GM10266 (cell line): ENCODE measurements around the gene ATF5.

Source experiments
- DNase-seq: peaks from one replicate; pipeline ENCODE4 v3.0.0; 2012; ENCODE audit errors: extremely low spot score
- TF ChIP-seq, protein P1 (sequence below): IDR thresholded peaks from 2 replicates; pipeline ENCODE4 v1.5.1; 2012; ENCODE audit warnings: mild to moderate bottlenecking, low read depth; ENCODE audit not compliant: control insufficient read depth, insufficient read depth; ENCODE audit errors: missing control alignments

ATF5 gene

DNA sequence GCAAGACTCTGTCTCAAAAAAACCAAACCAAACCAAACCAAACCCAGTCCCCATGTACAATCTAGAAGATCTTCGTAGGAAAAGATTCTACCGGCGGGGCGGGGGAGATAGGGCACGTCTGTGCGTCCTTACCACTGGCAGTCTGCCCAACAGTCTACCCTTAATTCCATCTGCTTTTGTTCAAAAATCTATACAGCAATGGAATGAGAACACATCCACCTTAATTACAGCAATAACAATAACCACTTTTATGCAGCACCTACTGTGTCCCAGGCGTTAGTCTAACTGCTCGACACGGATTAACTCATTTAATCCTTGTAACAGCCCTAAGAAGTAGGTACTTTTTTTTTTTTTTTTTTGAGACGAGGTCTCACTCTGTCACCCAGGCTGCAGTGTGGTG is 2.5 kb upstream of the ATF5 start:
- no peak for DNase-seq
- TF ChIP-seq, protein P1, sequence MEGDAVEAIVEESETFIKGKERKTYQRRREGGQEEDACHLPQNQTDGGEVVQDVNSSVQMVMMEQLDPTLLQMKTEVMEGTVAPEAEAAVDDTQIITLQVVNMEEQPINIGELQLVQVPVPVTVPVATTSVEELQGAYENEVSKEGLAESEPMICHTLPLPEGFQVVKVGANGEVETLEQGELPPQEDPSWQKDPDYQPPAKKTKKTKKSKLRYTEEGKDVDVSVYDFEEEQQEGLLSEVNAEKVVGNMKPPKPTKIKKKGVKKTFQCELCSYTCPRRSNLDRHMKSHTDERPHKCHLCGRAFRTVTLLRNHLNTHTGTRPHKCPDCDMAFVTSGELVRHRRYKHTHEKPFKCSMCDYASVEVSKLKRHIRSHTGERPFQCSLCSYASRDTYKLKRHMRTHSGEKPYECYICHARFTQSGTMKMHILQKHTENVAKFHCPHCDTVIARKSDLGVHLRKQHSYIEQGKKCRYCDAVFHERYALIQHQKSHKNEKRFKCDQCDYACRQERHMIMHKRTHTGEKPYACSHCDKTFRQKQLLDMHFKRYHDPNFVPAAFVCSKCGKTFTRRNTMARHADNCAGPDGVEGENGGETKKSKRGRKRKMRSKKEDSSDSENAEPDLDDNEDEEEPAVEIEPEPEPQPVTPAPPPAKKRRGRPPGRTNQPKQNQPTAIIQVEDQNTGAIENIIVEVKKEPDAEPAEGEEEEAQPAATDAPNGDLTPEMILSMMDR: no peak

DNA sequence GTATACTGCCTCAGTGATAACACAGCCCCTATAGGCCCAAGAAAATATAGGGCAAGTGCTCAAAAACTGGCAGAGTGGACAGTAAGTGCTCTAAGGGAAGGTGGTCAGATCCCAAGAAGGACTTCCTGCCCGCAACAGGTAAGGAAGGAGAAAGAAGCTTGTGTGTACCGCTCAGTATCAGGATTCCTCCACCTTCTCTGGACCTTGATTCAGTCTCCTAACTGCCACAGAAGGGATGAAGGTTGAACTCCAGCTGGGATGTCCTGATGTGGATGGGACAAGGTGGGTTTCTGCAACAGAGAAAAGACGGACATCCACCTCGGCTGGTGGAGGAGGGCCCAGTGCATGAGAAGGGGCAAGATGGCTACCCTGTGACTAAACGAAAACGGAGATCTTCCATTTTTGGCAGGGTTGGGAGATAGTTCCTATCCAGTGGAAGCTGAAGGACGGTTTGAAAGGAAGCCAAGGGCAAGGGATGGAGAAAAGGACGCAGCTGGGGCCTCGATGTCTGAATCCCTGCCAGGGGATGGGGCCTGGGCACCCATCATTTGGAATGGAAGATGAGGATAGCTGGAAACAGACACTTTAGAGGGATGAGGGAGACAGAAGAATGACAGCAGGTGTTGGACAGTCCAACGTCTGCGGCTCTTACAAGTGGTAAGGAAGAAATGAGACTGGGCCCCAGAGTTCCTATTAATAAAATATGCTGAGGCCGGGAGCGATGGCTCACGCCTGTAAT is 1.3 kb upstream of the ATF5 start:
- TF ChIP-seq, protein P1: no peak
- no peak for DNase-seq

DNA sequence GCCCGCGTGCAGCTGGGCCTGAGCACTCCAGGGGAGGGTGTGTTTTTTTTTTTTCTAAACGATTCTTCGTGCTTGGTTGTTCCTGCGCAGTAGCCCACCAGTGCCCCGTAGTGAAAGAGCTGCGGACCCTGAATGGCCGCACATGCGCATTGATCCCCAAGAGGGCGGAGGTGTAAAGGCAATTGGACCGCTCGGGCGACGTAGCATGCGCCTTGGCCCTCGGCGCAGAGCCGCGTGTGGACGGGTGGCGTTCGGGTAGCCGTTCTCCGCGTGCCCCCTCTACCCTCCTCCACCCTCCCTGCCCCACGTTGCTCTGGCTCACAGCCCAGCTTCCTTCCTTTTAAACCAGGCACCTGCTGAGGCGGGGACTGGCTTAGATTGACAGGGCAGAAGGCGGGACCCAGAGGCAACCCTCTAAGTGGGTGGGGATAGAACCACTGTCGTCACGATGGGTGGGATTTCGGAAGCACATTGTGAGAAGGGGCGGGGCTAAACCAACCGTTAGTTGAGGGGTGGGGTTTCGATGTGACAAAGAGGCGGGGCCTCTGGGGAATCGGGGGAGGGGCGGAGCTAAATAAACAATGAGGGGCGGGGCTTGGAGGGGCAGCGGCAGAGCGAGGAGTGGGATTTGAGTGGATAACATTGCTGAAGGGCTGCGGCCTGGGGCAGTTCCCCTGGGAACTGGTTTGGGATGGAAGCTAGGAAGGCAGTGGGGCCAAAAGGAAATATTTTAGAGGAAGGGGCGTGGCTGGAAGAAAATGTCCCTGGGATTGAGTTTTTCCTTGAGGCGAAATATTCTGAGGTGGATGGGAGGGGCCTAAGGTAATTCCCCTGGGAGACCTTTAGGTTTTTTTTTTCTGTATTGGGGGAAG is 842 bp downstream of the ATF5 start:
- DNase-seq: peak; percentile 97
- TF ChIP-seq, protein P1: no peak

DNA sequence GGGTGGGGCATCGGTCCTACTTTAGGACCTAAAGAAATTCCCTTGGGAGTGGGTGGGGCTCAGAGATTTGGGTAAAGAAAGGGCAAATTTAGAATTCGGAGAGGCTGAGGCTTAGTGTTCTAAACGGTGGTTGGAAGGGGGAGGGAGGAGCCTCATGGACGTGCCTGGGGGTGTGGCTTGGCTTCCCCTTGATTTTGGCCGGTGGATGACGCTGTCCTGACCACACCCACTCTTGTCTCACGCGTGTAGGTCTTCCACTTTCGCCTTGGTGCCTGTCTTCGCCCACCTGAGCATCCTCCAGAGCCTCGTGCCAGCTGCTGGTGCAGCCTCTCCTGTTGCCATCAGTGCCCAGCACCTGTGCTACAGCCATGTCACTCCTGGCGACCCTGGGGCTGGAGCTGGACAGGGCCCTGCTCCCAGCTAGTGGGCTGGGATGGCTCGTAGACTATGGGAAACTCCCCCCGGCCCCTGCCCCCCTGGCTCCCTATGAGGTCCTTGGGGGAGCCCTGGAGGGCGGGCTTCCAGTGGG is 1.5 kb downstream of the ATF5 start:
- TF ChIP-seq, protein P1: no peak
- no peak for DNase-seq

DNA sequence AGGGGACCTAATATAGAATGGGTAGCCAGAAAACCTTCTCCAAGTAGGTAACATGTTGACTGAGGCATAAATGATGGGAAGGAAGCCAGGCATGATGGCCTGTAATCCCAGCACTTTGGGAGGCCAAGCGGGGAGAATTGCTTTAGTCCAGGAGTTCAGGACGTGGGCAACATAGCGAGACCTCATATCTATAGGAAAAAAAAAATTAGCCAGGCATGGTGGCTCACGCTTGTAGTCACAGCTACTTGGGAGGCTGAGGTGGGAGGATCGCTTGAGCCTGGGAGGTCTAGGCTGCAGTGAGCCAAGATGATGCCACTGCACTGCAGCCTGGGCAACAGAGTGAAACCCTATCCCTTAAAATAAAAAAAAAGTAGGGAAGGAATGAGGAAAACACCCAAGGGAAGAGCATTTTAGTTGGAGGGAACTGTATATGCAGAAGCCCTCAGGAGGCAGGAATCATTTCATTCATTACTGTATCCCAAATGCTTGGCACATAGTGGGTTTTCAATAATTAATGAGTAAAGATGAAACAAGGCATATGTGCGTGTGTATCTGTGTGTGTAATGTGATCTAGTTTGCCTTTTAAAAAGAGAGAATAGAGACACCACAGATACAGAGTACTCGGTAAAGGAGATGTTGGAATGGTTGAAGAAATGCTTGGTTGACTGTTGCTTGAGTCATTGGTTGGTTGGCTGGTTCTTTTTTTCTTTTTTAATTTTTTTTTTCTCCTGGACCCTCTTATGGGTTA is 2.5 kb downstream of the ATF5 start:
- DNase-seq: no peak
- TF ChIP-seq, protein P1: no peak

DNA sequence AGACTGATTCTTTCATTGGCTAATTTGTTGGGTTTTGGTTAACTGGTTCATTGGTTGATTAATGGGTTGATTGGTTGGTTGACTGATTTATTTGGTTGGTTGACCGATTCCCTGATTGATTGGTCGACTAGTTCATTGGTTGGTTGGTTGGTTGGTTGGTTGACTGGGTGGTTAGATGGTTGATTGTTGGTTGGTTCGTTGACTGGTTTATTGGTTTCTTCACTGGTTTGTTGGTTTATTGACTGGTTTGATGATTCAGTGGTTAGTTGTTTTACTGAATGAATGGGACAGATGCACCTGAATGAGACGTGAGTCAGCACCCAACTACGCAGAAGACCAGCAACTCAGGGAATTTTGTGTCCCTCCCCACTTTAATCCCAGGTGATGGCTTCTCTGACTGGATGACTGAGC is 3.0 kb downstream of the ATF5 start:
- DNase-seq: no peak
- TF ChIP-seq, protein P1: no peak
